DND-41 (cell line): ENCODE results near the gene CCDC18.

ENCODE experiments used
- EZH2 ChIP-seq: IDR thresholded peaks from 3 replicates; pipeline ENCODE4 v1.6.1; 2012; ENCODE audit warnings: borderline replicate concordance, low read depth, mild to moderate bottlenecking, moderate library complexity, low read length, inconsistent platforms; ENCODE audit not compliant: severe bottlenecking
- TF ChIP-seq, protein P1 (sequence below): IDR thresholded peaks from 2 replicates; pipeline ENCODE4 v1.5.1; 2012; ENCODE audit warnings: borderline replicate concordance, low read length, moderate library complexity, mild to moderate bottlenecking; ENCODE audit not compliant: poor library complexity, severe bottlenecking; ENCODE audit errors: extremely low read depth

DNA sequence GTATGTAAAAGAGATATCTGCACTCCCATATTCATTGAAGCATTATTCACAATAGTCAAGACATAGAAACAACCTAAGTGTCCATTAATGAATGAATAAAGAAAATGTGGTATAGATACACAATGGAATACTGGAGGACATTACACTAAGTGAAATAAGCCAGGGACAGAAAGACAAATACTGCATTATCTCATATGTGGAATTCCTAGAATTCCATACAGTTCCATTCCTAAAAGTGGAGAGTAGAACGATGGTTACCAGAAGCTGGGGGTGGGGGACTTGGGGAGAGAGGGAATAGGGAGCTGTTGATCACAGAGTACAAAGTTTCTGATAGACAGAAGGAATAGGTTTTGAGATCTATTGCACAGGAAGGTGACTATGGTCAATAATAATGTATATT is 7.7 kb upstream of the CCDC18 start:
- TF ChIP-seq, protein P1, sequence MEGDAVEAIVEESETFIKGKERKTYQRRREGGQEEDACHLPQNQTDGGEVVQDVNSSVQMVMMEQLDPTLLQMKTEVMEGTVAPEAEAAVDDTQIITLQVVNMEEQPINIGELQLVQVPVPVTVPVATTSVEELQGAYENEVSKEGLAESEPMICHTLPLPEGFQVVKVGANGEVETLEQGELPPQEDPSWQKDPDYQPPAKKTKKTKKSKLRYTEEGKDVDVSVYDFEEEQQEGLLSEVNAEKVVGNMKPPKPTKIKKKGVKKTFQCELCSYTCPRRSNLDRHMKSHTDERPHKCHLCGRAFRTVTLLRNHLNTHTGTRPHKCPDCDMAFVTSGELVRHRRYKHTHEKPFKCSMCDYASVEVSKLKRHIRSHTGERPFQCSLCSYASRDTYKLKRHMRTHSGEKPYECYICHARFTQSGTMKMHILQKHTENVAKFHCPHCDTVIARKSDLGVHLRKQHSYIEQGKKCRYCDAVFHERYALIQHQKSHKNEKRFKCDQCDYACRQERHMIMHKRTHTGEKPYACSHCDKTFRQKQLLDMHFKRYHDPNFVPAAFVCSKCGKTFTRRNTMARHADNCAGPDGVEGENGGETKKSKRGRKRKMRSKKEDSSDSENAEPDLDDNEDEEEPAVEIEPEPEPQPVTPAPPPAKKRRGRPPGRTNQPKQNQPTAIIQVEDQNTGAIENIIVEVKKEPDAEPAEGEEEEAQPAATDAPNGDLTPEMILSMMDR, result no peak
- no peak for TF ChIP-seq EZH2
